Caco-2 (cell line): ENCODE results near the gene PDLIM7. TPM values are rescaled to one million over a fixed set of nuclear protein-coding genes. Genes with fewer than 3 reads are reported as not detected.

Experiments
- BruUV-seq: library from RNA; stranded (reverse); fragments of 400-500 nt; replicated peaks from 2 replicates; lab custom pipeline; 2021; lab: Mats Ljungman, UMichigan
- CTCF ChIA-PET: fragments of 300-600 bp; sonication (Branson Sonifier 250); formaldehyde crosslinking; loops from one replicate; lab custom pipeline; 2022; ENCODE audit warnings: antibody characterized with exemption; lab: Charles Lee
- POLR2A ChIA-PET: fragments of 300-600 bp; sonication (Branson Sonifier 250); formaldehyde crosslinking; loops from one replicate; lab custom pipeline; 2022; ENCODE audit warnings: antibody characterized with exemption; lab: Charles Lee
- DNase-seq, 2 experiments: peaks; one replicate each; pipeline versions ENCODE4 v3.0.0 to v3.0.0-alpha.2; 2020 to 2022
- H3K27me3 ChIP-seq: replicated peaks from 2 replicates; pipeline ENCODE4 v1.6.0; 2011; ENCODE audit warnings: low read length; ENCODE audit not compliant: control insufficient read depth, insufficient read depth
- H3K36me3 ChIP-seq: 2 replicates; pipeline ENCODE4 v1.5.1; 2011; ENCODE audit warnings: low read length; ENCODE audit not compliant: control insufficient read depth, insufficient read depth
- H3K4me1 ChIP-seq: fragments of 250-450 bp; sonication (Bioruptor Pico); 2 replicates; pipeline ENCODE4 v1.5.1; 2020; ENCODE audit warnings: mild to moderate bottlenecking
- H3K4me3 ChIP-seq: 2 replicates; pipeline ENCODE4 v1.5.1; 2011; ENCODE audit warnings: low read depth, mild to moderate bottlenecking, control low read depth, low read length
- H3K9me3 ChIP-seq: fragments of 250-450 bp; sonication (Bioruptor Pico); 2 replicates; pipeline ENCODE4 v1.5.1; 2020; ENCODE audit warnings: mild to moderate bottlenecking, moderate library complexity
- H3K27ac Mint-ChIP-seq: one replicate; pipeline ENCODE4 v1.8.0; 2022; ENCODE audit warnings: mixed read lengths; ENCODE audit not compliant: unreplicated experiment
- H3K27me3 Mint-ChIP-seq: one replicate; pipeline ENCODE4 v1.8.0; 2022; ENCODE audit warnings: mixed read lengths; ENCODE audit not compliant: insufficient read depth, unreplicated experiment
- H3K36me3 Mint-ChIP-seq: one replicate; pipeline ENCODE4 v1.8.0; 2022; ENCODE audit warnings: mild to moderate bottlenecking, mixed read lengths; ENCODE audit not compliant: insufficient read depth, unreplicated experiment
- H3K4me1 Mint-ChIP-seq: one replicate; pipeline ENCODE4 v1.8.0; 2022; ENCODE audit warnings: low read depth, mixed read lengths; ENCODE audit not compliant: unreplicated experiment
- H3K4me3 Mint-ChIP-seq: one replicate; pipeline ENCODE4 v1.8.0; 2022; ENCODE audit warnings: mild to moderate bottlenecking, moderate library complexity, mixed read lengths; ENCODE audit not compliant: unreplicated experiment
- H3K9me3 Mint-ChIP-seq: one replicate; pipeline ENCODE4 v1.8.0; 2022; ENCODE audit warnings: mixed read lengths; ENCODE audit not compliant: unreplicated experiment
- intact Hi-C: fragments of 100-400 bp; cut with micrococcal nuclease; formaldehyde crosslinking; loops from one replicate; pipeline ENCODE4 v1.10.0; 2022; ENCODE audit not compliant: unreplicated experiment
- total RNA-seq: library from RNA; stranded (reverse); gene quantifications from 2 replicates; pipeline ENCODE4 v1.2.3, GENCODE V29; 2022
- TF ChIP-seq, protein P1 (sequence below), 2 experiments: fragments of 200-600 bp in 1 of 2; IDR thresholded peaks; 1 replicate in 1 of 2; 2 replicates in 1 of 2; pipeline versions ENCODE4 v1.5.1 to v1.8.0; 2011 to 2022; ENCODE audit warnings: antibody characterized with exemption in 1 of 2, control low read depth in 1 of 2, inconsistent platforms in 1 of 2, low read depth in 1 of 2, low read length in 1 of 2, mild to moderate bottlenecking in 1 of 2, moderate library complexity in 1 of 2; ENCODE audit not compliant: insufficient read depth in 1 of 2, severe bottlenecking in 1 of 2, unreplicated experiment in 1 of 2

The PDLIM7 gene
- total RNA-seq, 1 experiment from 2014 or later: 49.1 TPM

GRCh38 chr5:177514541-177514940 is 17.1 kb upstream of the PDLIM7 start:
- Mint-ChIP-seq H3K36me3 (peaks cover 70% of the 10 kb centered on the region), H3K27me3 (no peaks in the 10 kb centered on the region), H3K4me1 (peaks cover 13% of the 10 kb centered on the region), H3K9me3 (no peaks in the 10 kb centered on the region), H3K27ac (no peak overlapping the region), H3K4me3 (no peak overlapping the region)
- no peak for DNase-seq
- BruUV-seq: no TSS peak
- H3K4me3 ChIP-seq: no peak overlapping the region
- ChIA-PET CTCF (no interaction called here), POLR2A (no interaction called here)
- H3K4me1 ChIP-seq: peaks cover 10% of the 10 kb centered on the region; the same call in 1 of the 2 replicates
- H3K9me3 ChIP-seq: no peaks in the 10 kb centered on the region
- TF ChIP-seq, protein P1, sequence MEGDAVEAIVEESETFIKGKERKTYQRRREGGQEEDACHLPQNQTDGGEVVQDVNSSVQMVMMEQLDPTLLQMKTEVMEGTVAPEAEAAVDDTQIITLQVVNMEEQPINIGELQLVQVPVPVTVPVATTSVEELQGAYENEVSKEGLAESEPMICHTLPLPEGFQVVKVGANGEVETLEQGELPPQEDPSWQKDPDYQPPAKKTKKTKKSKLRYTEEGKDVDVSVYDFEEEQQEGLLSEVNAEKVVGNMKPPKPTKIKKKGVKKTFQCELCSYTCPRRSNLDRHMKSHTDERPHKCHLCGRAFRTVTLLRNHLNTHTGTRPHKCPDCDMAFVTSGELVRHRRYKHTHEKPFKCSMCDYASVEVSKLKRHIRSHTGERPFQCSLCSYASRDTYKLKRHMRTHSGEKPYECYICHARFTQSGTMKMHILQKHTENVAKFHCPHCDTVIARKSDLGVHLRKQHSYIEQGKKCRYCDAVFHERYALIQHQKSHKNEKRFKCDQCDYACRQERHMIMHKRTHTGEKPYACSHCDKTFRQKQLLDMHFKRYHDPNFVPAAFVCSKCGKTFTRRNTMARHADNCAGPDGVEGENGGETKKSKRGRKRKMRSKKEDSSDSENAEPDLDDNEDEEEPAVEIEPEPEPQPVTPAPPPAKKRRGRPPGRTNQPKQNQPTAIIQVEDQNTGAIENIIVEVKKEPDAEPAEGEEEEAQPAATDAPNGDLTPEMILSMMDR (IDR thresholded peaks at IDR 0.05; ENCODE audit: insufficient read depth in 1 of 2, low read depth in 1 of 2, low read length in 1 of 2, severe bottlenecking in 1 of 2, unreplicated experiment in 1 of 2): no peak
- H3K36me3 ChIP-seq: peaks cover 13% of the 10 kb centered on the region
- intact Hi-C loops: no loop called here
- no peaks in the 10 kb centered on the region for H3K27me3 ChIP-seq

DNA sequence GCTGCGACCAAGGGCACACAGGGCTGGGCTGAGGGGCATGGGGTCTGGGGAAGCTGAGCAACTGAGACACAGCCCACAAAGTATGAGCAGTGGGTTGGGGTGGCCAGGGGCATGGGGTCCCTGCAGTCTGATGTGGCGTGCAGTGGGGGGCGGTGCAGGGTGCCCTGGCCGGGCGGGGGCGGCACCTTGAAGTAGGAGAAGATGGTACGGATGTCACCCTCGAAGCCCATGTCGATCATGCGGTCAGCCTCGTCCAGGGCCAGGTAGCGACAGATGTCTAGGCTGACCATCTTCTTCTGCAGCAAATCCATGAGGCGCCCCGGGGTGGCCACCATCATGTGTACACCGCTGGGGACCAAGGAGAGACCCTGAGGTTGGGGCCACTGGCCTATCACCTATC is 16.1 kb upstream of the PDLIM7 start:
- no peak overlapping the region for H3K4me3 ChIP-seq
- peaks cover 71% of the 10 kb centered on the region for H3K36me3 Mint-ChIP-seq
- H3K4me1 Mint-ChIP-seq: peaks cover 13% of the 10 kb centered on the region
- no peak overlapping the region for H3K4me3 Mint-ChIP-seq
- no peaks in the 10 kb centered on the region for H3K9me3 ChIP-seq
- no peaks in the 10 kb centered on the region for H3K9me3 Mint-ChIP-seq
- H3K27me3 ChIP-seq: no peaks in the 10 kb centered on the region
- CTCF ChIA-PET: no interaction called here
- intact Hi-C loops: no loop called here
- POLR2A ChIA-PET: no interaction called here
- H3K36me3 ChIP-seq: peaks cover 13% of the 10 kb centered on the region
- peaks cover 5% of the 10 kb centered on the region; the same call in 1 of the 2 replicates for H3K4me1 ChIP-seq
- no peak overlapping the region for H3K27ac Mint-ChIP-seq
- TF ChIP-seq, protein P1 (IDR thresholded peaks at IDR 0.05; ENCODE audit: insufficient read depth in 1 of 2, low read depth in 1 of 2, low read length in 1 of 2, severe bottlenecking in 1 of 2, unreplicated experiment in 1 of 2): no peak
- no TSS peak for BruUV-seq
- DNase-seq: no peak
- H3K27me3 Mint-ChIP-seq: no peaks in the 10 kb centered on the region

GRCh38 chr5:177512736-177513380 is 15.5 kb upstream of the PDLIM7 start:
- Mint-ChIP-seq H3K36me3 (peaks cover 71% of the 10 kb centered on the region), H3K27ac (no peak overlapping the region), H3K27me3 (no peaks in the 10 kb centered on the region), H3K4me1 (peaks cover 13% of the 10 kb centered on the region), H3K9me3 (no peaks in the 10 kb centered on the region), H3K4me3 (no peak overlapping the region)
- Histone ChIP-seq H3K36me3 (peaks cover 13% of the 10 kb centered on the region), H3K4me1 (peaks cover 5% of the 10 kb centered on the region; the same call in 1 of the 2 replicates), H3K9me3 (no peaks in the 10 kb centered on the region), H3K27me3 (no peaks in the 10 kb centered on the region), H3K4me3 (no peak overlapping the region)
- CTCF ChIA-PET: no interaction called here
- intact Hi-C loops: no loop called here
- TF ChIP-seq, protein P1 (IDR thresholded peaks at IDR 0.05; ENCODE audit: insufficient read depth in 1 of 2, low read depth in 1 of 2, low read length in 1 of 2, severe bottlenecking in 1 of 2, unreplicated experiment in 1 of 2): no peak
- DNase-seq: no peak
- BruUV-seq: no TSS peak
- POLR2A ChIA-PET: no interaction called here
